Activated naive CD8-positive, alpha-beta T cell (primary cell): ENCODE results near the gene OAF.

Experiments
- H3K27ac Mint-ChIP-seq: one replicate; pipeline ENCODE4 v1.8.0; 2021; ENCODE audit warnings: mixed read lengths
- H3K27me3 Mint-ChIP-seq: one replicate; pipeline ENCODE4 v1.8.0; 2021; ENCODE audit warnings: mixed read lengths
- H3K36me3 Mint-ChIP-seq: one replicate; pipeline ENCODE4 v1.8.0; 2021; ENCODE audit warnings: mixed read lengths
- H3K4me1 Mint-ChIP-seq: one replicate; pipeline ENCODE4 v1.8.0; 2021; ENCODE audit warnings: low read depth, mixed read lengths
- H3K4me3 Mint-ChIP-seq: one replicate; pipeline ENCODE4 v1.8.0; 2021; ENCODE audit warnings: mild to moderate bottlenecking, mixed read lengths
- H3K9me3 Mint-ChIP-seq: one replicate; pipeline ENCODE4 v1.8.0; 2021; ENCODE audit warnings: low read depth, mixed read lengths

Gene OAF

GRCh38 chr11:120210626-120211521 lies at the start of gene OAF:
OAF (plus strand) TSS chr11:120211032; CDS start chr11:120211280, 248 bp downstream.
- Mint-ChIP-seq H3K27ac (peak within 1 kb of the TSS; percentile 91), H3K9me3 (no peaks in the 10 kb centered on the region), H3K4me3 (peak within 1 kb of the TSS; percentile 95), H3K27me3 (peaks cover 11% of the 10 kb centered on the region), H3K36me3 (no peaks in the 10 kb centered on the region), H3K4me1 (peaks cover 17% of the 10 kb centered on the region)

GRCh38 chr11:120167659-120168058 lies 43.2 kb upstream of the OAF start:
- peaks cover 14% of the 10 kb centered on the region for H3K9me3 Mint-ChIP-seq
- peaks cover 5% of the 10 kb centered on the region for H3K4me1 Mint-ChIP-seq
- no peak overlapping the region for H3K4me3 Mint-ChIP-seq

GRCh38 chr11:120168108-120168959 lies 42.5 kb upstream of the OAF start:
- H3K9me3 Mint-ChIP-seq, result peaks cover 14% of the 10 kb centered on the region

More at GRCh38 chr11:120167659-120168058, 43.2 kb upstream of the OAF start:
- Mint-ChIP-seq H3K27ac (no peak overlapping the region), H3K27me3 (peaks cover 53% of the 10 kb centered on the region), H3K36me3 (peaks cover 6% of the 10 kb centered on the region)

GRCh38 chr11:120168960-120169681 lies 41.7 kb upstream of the OAF start:
- Mint-ChIP-seq H3K27me3 (peaks cover 48% of the 10 kb centered on the region), H3K4me3 (peak overlapping the region; percentile 74), H3K36me3 (peaks cover 6% of the 10 kb centered on the region), H3K27ac (no peak overlapping the region), H3K4me1 (peaks cover 5% of the 10 kb centered on the region), H3K9me3 (peaks cover 14% of the 10 kb centered on the region)

More at GRCh38 chr11:120168108-120168959, 42.5 kb upstream of the OAF start:
- Mint-ChIP-seq H3K27me3 (peaks cover 51% of the 10 kb centered on the region), H3K36me3 (peaks cover 6% of the 10 kb centered on the region), H3K4me1 (peaks cover 5% of the 10 kb centered on the region), H3K27ac (no peak overlapping the region), H3K4me3 (peak overlapping the region; percentile 74)

- no peak overlapping the region for H3K27ac Mint-ChIP-seq
- H3K4me3 Mint-ChIP-seq, result peak overlapping the region; percentile 35
- H3K4me1 Mint-ChIP-seq, result peaks cover 5% of the 10 kb centered on the region
- H3K9me3 Mint-ChIP-seq, result peaks cover 8% of the 10 kb centered on the region
- H3K27me3 Mint-ChIP-seq, result peaks cover 45% of the 10 kb centered on the region
- H3K36me3 Mint-ChIP-seq, result peaks cover 3% of the 10 kb centered on the region
These were observed 40.7 kb upstream of the OAF start for GRCh38 chr11:120169981-120170698.

GRCh38 chr11:120170741-120171261 lies 40.0 kb upstream of the OAF start:
- H3K27ac Mint-ChIP-seq, result no peak overlapping the region
- H3K4me1 Mint-ChIP-seq, result peaks cover 5% of the 10 kb centered on the region
- H3K9me3 Mint-ChIP-seq, result peaks cover 2% of the 10 kb centered on the region
- peaks cover 41% of the 10 kb centered on the region for H3K27me3 Mint-ChIP-seq
- peak overlapping the region; percentile 35 for H3K4me3 Mint-ChIP-seq
- H3K36me3 Mint-ChIP-seq, result peaks cover under 1% of the 10 kb centered on the region

- Mint-ChIP-seq H3K36me3 (no peaks in the 10 kb centered on the region), H3K4me1 (peaks cover 5% of the 10 kb centered on the region), H3K9me3 (no peaks in the 10 kb centered on the region), H3K27ac (no peak overlapping the region), H3K27me3 (peaks cover 28% of the 10 kb centered on the region), H3K4me3 (no peak overlapping the region)
These were observed 38.5 kb upstream of the OAF start for GRCh38 chr11:120172054-120172911.

GRCh38 chr11:120173019-120173705 lies 37.7 kb upstream of the OAF start:
- Mint-ChIP-seq H3K27me3 (peaks cover 21% of the 10 kb centered on the region), H3K9me3 (no peaks in the 10 kb centered on the region), H3K4me3 (no peak overlapping the region), H3K4me1 (peaks cover 5% of the 10 kb centered on the region), H3K27ac (no peak overlapping the region), H3K36me3 (no peaks in the 10 kb centered on the region)

GRCh38 chr11:120173807-120174206 lies 37.0 kb upstream of the OAF start:
- H3K27ac Mint-ChIP-seq, result no peak overlapping the region
- no peaks in the 10 kb centered on the region for H3K36me3 Mint-ChIP-seq
- H3K4me1 Mint-ChIP-seq, result peaks cover 2% of the 10 kb centered on the region
- H3K9me3 Mint-ChIP-seq, result no peaks in the 10 kb centered on the region
- H3K27me3 Mint-ChIP-seq, result peaks cover 17% of the 10 kb centered on the region
- no peak overlapping the region for H3K4me3 Mint-ChIP-seq

GRCh38 chr11:120174866-120175265 lies 36.0 kb upstream of the OAF start:
- H3K9me3 Mint-ChIP-seq, result no peaks in the 10 kb centered on the region
- H3K27ac Mint-ChIP-seq, result no peak overlapping the region
- no peaks in the 10 kb centered on the region for H3K4me1 Mint-ChIP-seq
- no peak overlapping the region for H3K4me3 Mint-ChIP-seq
- peaks cover 17% of the 10 kb centered on the region for H3K27me3 Mint-ChIP-seq
- no peaks in the 10 kb centered on the region for H3K36me3 Mint-ChIP-seq

GRCh38 chr11:120178561-120179056 lies 32.2 kb upstream of the OAF start:
- Mint-ChIP-seq H3K36me3 (no peaks in the 10 kb centered on the region), H3K9me3 (no peaks in the 10 kb centered on the region), H3K27me3 (peaks cover 2% of the 10 kb centered on the region), H3K27ac (no peak overlapping the region), H3K4me3 (no peak overlapping the region), H3K4me1 (no peaks in the 10 kb centered on the region)

- Mint-ChIP-seq H3K36me3 (no peaks in the 10 kb centered on the region), H3K27ac (no peak overlapping the region), H3K9me3 (no peaks in the 10 kb centered on the region), H3K4me1 (no peaks in the 10 kb centered on the region), H3K27me3 (peaks cover 2% of the 10 kb centered on the region), H3K4me3 (no peak overlapping the region)
These were observed 31.7 kb upstream of the OAF start for GRCh38 chr11:120179057-120179672.
